Neural crest cell (in vitro differentiated cells): Measurements from ENCODE around the gene IPCEF1. TPM values are rescaled to one million over a fixed set of nuclear protein-coding genes. Genes with fewer than 3 reads are reported as not detected.

Experiments
- DNase-seq: peaks from one replicate; pipeline ENCODE4 v3.0.0; 2021; ENCODE audit warnings: low read depth, mixed read lengths, low spot score
- H3K27ac Mint-ChIP-seq: one replicate; pipeline ENCODE4 v1.8.0; 2021; ENCODE audit warnings: mild to moderate bottlenecking, mixed read lengths; ENCODE audit not compliant: unreplicated experiment
- H3K27me3 Mint-ChIP-seq: 2 replicates; pipeline ENCODE4 v1.8.0; 2021; ENCODE audit warnings: low read depth, mild to moderate bottlenecking, mixed read lengths
- H3K36me3 Mint-ChIP-seq: 2 replicates; pipeline ENCODE4 v1.8.0; 2021; ENCODE audit warnings: low read depth, mild to moderate bottlenecking, mixed read lengths
- H3K4me1 Mint-ChIP-seq: 2 replicates; pipeline ENCODE4 v1.8.0; 2021; ENCODE audit warnings: mixed read lengths
- H3K4me3 Mint-ChIP-seq: one replicate; pipeline ENCODE4 v1.8.0; 2021; ENCODE audit warnings: mild to moderate bottlenecking, mixed read lengths
- H3K9me3 Mint-ChIP-seq: 2 replicates; pipeline ENCODE4 v1.8.0; 2021; ENCODE audit warnings: mixed read lengths
- total RNA-seq: library from RNA; stranded (reverse); gene quantifications from 2 replicates; pipeline ENCODE4 v1.2.1, GENCODE V29; 2021
- TF ChIP-seq, protein P1 (sequence below): fragments of 200-600 bp; sonication (generic); conservative IDR thresholded peaks from 2 replicates; pipeline ENCODE4 v1.5.0; 2021; ENCODE audit warnings: antibody characterized with exemption, mild to moderate bottlenecking

IPCEF1 gene
- total RNA-seq, 1 donor from 2014 or later: 0.28 TPM

DNA sequence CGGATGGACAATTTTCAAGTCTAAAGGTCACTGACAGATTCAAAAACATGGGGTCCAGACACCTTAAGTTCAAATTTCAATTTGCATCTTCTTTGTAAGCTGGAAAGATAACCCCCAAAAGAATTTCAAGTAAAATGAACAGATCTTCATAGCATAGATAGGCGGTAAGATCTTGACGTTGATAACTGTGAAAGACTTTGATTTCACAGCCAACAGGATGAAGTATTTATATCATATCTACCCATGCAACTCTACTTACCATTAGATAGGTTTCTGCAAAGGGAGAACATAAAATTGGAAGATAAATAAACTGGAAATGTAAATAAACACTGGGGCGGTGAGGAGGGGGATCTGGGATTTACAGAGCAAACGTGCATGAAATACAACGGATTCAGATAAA lies 137.8 kb downstream of the IPCEF1 start:
- Mint-ChIP-seq H3K9me3 (no peaks in the 10 kb centered on the region), H3K4me3 (no peak overlapping the region), H3K36me3 (no peaks in the 10 kb centered on the region), H3K27me3 (peaks cover 3% of the 10 kb centered on the region), H3K4me1 (peaks cover 15% of the 10 kb centered on the region), H3K27ac (no peak overlapping the region)
- TF ChIP-seq, protein P1, sequence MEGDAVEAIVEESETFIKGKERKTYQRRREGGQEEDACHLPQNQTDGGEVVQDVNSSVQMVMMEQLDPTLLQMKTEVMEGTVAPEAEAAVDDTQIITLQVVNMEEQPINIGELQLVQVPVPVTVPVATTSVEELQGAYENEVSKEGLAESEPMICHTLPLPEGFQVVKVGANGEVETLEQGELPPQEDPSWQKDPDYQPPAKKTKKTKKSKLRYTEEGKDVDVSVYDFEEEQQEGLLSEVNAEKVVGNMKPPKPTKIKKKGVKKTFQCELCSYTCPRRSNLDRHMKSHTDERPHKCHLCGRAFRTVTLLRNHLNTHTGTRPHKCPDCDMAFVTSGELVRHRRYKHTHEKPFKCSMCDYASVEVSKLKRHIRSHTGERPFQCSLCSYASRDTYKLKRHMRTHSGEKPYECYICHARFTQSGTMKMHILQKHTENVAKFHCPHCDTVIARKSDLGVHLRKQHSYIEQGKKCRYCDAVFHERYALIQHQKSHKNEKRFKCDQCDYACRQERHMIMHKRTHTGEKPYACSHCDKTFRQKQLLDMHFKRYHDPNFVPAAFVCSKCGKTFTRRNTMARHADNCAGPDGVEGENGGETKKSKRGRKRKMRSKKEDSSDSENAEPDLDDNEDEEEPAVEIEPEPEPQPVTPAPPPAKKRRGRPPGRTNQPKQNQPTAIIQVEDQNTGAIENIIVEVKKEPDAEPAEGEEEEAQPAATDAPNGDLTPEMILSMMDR: no peak
- DNase-seq: no peak

DNA sequence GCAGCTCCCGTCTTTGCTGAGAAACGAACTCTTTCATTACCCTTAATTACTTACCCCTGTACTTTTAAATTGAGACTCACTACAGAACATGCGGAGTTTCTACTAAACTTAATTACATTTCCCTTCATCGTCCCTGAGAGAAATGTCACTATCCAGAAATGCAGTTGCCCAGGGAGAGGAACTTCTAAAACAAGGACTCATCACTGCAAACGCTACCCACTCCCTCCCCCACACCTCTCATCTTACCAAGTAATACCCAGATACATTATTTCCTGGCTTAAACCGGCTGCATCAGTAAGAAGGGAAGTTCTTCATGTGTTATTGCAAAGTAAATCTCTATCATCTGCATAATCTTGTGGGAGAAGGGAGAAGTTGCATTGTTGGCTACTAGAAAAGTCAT lies 138.3 kb downstream of the IPCEF1 start:
- no peak overlapping the region for H3K27ac Mint-ChIP-seq
- H3K9me3 Mint-ChIP-seq: no peaks in the 10 kb centered on the region
- TF ChIP-seq, protein P1: no peak
- H3K27me3 Mint-ChIP-seq: peaks cover 3% of the 10 kb centered on the region
- H3K4me1 Mint-ChIP-seq: peaks cover 15% of the 10 kb centered on the region
- DNase-seq: no peak
- H3K4me3 Mint-ChIP-seq: no peak overlapping the region
- no peaks in the 10 kb centered on the region for H3K36me3 Mint-ChIP-seq

DNA sequence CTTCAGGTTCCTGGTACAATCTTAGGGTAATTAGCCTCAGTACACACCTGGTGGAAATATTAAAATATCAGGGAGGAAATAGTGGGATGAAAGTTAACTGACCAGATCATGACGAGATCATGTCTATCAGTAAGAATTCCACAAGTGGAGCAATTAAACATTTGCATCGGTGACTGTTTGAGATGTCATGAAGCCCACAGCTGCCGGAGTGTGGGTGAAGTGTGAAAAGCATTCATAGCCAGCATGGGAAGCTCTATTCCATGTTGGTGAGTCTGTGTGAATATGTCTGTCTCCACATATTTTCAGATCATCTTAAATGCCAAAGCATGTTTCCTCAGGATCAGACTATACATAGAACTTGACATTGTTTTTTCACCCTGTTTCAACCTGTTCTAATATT lies 142.8 kb downstream of the IPCEF1 start:
- peaks cover 5% of the 10 kb centered on the region for H3K4me1 Mint-ChIP-seq
- no peak overlapping the region for H3K27ac Mint-ChIP-seq
- TF ChIP-seq, protein P1: no peak
- H3K4me3 Mint-ChIP-seq: no peak overlapping the region
- no peak for DNase-seq
- H3K36me3 Mint-ChIP-seq: no peaks in the 10 kb centered on the region
- no peaks in the 10 kb centered on the region for H3K27me3 Mint-ChIP-seq
- H3K9me3 Mint-ChIP-seq: no peaks in the 10 kb centered on the region

DNA sequence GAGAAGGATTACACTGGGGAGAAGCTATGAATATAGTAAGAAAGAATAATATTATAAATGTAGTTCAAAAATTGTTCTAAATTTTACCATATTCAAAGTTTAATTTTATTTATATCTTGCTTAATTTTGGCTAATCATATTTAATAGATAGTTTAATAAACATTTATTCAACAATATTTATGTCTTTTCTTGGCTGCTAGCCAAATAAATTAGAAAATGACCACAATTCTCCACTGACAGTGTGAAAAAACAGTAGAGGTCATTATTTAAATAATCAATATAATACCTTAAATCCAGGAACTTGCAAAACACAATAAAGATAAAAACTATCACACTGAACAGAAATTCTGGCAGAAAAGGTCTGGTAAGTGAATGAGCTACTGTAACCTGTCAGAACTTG lies 145.9 kb downstream of the IPCEF1 start:
- H3K9me3 Mint-ChIP-seq: no peaks in the 10 kb centered on the region
- no peaks in the 10 kb centered on the region for H3K36me3 Mint-ChIP-seq
- H3K4me1 Mint-ChIP-seq: no peaks in the 10 kb centered on the region
- no peaks in the 10 kb centered on the region for H3K27me3 Mint-ChIP-seq
- H3K4me3 Mint-ChIP-seq: no peak overlapping the region
- TF ChIP-seq, protein P1: no peak
- DNase-seq: no peak
- H3K27ac Mint-ChIP-seq: no peak overlapping the region

DNA sequence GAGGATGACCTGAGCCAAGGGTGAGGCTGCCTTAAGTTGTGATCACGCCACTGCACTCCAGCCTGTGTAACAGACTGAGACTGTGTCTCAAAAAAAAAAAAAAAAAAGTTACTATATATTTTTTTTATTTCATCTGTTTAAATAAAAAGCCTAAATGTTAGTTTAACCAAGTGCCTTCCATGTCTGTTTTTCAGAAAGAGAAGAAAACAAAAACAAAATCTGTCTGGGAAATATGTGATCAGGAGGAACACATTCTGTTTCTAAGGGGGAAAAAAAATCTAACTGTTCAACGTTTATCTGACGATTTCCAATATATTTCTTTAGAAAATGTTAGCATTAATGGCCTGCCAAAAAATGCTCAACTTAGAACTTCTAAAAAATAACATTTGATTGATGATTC lies 147.0 kb downstream of the IPCEF1 start:
- Mint-ChIP-seq H3K36me3 (no peaks in the 10 kb centered on the region), H3K27me3 (no peaks in the 10 kb centered on the region), H3K4me1 (no peaks in the 10 kb centered on the region), H3K27ac (no peak overlapping the region), H3K9me3 (no peaks in the 10 kb centered on the region), H3K4me3 (no peak overlapping the region)
- no peak for DNase-seq
- TF ChIP-seq, protein P1: no peak

DNA sequence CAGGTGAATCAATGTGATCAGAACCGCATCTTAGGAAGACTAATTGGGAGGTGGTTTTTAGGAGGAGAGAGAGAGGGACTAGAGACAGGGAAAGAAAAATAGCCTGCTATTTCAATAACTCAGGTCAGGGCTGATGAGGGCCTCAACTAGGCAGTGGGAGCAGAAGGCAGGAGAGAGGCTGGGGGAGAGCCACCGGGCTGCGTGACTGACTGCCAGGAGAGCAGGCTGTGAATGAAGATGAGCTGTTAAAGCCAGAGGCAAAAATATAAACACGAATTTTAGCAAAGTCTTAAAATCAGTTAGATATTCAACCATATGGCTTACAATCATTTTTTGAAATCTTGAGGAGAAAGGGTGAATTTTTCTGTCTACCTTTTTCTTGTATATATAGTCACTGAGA lies 149.6 kb downstream of the IPCEF1 start:
- Mint-ChIP-seq H3K36me3 (no peaks in the 10 kb centered on the region), H3K27ac (no peak overlapping the region), H3K4me3 (no peak overlapping the region), H3K4me1 (no peaks in the 10 kb centered on the region), H3K9me3 (peaks cover 2% of the 10 kb centered on the region), H3K27me3 (no peaks in the 10 kb centered on the region)
- no peak for DNase-seq
- TF ChIP-seq, protein P1: no peak
